GM19035 (cell line): ENCODE data around the gene KRTAP5-6.
"Not testable (repeated sequence)": the region's sequence is repeated elsewhere in the genome, so short reads cannot be mapped to it uniquely, and the experiment has no call there.

ENCODE experiments used
- ATAC-seq: cut with Tn5 transposase; IDR thresholded peaks from one replicate; pipeline ENCODE4 v1.9.1; 2021; ENCODE audit not compliant: unreplicated experiment

KRTAP5-6 gene

DNA sequence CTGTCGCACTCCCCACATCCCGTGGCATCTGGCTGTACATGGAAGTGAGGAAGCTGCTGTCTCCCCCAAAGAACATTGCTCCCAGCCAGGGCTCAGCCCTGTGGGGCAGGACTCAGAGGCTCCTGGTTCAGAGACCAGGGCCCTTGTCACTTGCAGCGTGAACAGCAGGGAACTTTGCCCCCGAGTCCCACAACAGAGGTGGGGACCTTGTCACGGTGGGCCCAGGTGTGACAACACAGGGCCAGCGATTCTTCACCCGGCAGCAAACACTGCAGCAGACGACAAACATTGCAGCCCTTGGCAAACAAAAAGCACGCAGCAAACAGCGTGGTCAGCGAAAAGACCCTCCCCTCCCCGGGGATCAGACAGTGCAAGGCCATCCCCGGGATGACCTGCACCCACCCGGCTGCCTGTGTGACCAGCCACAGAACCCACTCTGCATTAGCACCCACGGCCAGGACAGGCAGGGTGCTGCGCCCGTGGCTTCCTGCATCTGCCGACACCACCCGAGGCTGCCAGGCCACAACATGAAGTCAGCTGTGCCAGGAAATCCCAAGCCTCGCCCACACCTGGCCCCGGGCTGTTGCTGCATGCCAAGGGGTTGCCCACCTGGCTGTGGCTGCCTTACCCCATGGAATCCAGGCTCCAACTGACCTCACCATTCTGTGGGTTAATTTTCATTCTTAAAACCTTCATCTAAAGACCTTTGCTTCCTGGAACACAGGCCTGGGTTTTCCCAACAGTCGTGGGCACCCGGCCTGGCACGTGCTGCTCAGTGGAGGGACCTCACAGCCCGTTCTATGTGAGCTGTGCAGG is 35.3 kb upstream of the KRTAP5-6 start:
- not testable (repeated sequence) for ATAC-seq

DNA sequence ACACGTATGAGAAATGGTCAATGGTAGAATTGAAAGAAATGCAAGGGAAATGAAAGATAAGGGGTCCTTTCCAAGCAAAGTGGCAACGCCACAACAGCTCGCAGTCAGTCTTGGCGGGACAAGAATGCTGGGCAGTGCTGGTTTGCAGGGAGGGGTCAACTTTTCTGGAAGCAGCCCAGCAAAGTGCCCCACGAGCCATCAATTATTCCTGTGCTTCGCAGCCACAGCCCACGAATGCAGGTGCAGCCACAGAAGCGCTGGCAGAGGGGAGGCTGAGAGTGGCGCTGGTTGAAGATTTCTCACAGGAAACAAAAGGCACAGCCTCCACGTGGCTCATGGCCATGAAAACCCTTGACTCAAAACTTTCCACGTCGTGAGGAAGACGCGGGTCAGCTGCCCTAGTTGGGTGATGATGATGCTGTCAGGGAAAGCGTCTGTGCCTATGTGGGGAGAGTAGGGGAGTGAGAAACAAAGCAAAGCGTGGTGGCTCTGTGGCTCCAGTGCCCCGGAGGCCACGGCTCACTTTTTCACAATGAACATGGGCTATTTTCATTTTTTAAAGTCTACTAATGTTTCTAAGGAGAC is 34.2 kb upstream of the KRTAP5-6 start:
- not testable (repeated sequence) for ATAC-seq

GRCh38 chr11:1665313-1665712 is 31.7 kb upstream of the KRTAP5-6 start:
- no peak for ATAC-seq

DNA sequence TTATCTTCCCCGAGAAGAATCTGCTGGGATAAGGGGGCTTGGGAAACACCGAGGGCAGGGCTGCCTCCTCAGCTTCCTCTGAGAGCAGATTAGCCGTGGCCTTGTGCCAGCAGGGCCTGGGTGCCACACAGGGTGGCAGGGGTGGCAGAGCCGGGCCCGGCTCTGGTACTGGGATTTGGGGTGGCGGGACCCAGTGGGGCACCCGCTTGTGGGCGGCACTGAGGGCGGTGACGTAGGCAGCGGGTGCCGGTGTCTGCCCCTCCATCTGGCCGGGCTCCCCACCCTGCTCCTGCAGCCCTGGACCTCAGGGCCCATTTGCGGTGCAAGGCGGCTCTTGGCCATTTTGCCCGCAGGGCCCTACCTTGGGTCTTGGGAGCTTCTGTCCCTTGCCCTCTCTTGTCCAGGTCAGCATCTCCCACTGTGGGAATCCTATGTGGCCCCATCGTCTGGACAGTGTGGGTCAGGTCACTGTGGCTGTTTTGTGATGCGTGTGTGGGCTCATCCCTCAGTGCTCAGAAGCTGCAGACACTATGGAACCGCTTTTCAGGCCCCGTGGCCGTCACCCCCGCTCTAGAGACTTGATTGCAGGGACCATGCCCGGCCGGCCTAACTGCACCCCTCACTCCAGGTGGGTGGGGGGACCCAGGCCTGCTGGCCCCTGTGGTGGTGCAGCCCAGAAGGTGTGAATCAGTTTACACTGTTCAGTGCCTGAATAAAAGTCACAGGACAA is 29.7 kb upstream of the KRTAP5-6 start:
- no peak for ATAC-seq

DNA sequence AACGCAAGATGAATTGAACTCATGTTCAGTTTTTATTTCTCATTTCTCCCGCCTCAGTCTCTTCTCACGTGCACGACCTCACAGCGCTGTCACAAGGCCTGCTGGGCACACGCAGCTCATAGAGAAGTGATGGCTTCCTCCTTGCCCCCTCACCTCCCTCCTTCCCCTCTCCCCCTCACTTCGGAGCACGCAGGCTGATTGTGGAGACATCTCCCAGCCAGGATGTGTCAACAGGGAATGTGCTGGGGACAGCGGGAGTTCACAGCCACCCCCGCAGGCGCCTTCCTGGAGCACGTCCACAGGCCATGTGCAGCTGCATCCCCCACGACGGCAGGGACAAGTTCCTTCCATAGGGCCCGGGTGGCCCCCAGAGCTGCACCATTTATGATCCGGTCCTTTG is 29.1 kb upstream of the KRTAP5-6 start:
- ATAC-seq, result no peak

GRCh38 chr11:1668911-1669473 is 28.0 kb upstream of the KRTAP5-6 start:
- no peak for ATAC-seq

DNA sequence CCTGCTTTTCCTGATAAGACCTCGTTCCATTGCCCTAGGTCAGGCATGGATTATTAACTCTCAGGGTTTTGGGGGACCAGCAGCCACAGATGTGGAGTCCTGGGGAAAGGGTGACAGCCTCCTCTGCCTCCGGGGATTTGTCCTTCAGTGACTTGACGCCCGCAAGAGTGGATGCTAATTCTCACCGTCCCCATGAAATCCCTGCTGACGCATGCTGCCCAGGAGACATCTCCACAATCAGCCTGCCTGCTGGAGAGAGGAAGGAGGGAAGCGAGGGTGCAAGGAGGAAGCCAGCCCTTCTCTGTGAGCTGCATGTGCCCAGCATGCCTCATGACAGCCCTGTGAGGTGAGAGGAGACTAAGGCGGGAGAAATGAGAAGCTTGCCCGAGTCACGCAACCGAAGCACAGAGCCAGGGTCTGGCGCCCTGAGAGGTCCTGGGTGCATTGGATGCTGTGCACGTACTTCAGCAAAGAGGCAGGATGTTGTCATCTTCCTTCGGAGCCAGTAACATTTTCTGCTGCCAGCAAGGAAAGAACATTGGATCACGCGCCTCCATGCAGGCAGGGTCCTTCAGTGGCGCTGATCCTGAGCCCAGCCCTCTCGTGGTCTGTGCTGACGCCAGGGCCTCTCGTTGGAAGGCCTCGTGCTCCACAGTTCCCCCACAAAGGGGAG is 27.3 kb upstream of the KRTAP5-6 start:
- ATAC-seq, result no peak

DNA sequence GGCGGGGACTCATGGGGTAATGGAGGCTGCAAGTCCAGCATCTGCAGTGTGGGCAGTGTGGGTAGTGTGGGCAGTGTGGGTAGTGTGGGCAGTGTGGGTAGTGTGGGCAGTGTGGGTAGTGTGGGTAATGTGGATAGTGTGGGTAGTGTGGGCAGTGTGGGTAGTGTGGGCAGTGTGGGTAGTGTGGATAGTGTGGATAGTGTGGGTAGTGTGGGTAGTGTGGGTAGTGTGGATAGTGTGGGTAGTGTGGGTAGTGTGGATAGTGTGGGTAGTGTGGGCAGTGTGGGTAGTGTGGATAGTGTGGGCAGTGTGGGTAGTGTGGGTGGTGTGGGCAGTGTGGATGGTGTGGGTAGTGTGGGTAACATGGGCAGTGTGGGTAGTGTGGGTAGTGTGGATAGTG is 26.5 kb upstream of the KRTAP5-6 start:
- not testable (repeated sequence) for ATAC-seq

DNA sequence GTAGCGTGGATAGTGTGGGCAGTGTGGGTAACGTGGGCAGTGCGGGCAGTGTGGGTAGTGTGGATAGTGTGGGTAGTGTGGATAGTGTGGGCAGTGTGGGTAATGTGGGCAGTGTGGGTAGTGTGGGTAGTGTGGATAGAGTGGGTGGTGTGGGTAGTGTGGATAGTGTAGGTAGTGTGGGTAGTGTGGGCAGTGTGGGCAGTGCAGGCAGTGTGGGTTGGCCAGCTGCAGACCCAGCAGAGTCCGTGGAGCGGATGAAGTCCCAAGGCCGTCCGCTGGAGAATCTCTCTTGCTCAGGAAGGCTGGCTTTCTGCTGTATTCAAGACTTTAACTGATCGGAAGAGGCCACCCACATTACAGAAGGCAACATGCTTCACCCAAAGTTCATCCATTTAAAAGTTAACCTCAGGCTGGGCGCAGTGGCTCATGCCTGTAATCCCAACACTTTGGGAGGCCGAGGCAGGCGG is 26.1 kb upstream of the KRTAP5-6 start:
- ATAC-seq, result no peak

- ATAC-seq, result no peak
Observed at GRCh38 chr11:1671658-1672057, 25.3 kb upstream of the KRTAP5-6 start.

- no peak for ATAC-seq
Observed at GRCh38 chr11:1672613-1673350, 24.2 kb upstream of the KRTAP5-6 start.

GRCh38 chr11:1673446-1674172 is 23.4 kb upstream of the KRTAP5-6 start:
- no peak for ATAC-seq

GRCh38 chr11:1674173-1675131 is 22.5 kb upstream of the KRTAP5-6 start:
- ATAC-seq, result no peak

- ATAC-seq, result no peak
Observed at GRCh38 chr11:1675536-1676228, 21.3 kb upstream of the KRTAP5-6 start.

DNA sequence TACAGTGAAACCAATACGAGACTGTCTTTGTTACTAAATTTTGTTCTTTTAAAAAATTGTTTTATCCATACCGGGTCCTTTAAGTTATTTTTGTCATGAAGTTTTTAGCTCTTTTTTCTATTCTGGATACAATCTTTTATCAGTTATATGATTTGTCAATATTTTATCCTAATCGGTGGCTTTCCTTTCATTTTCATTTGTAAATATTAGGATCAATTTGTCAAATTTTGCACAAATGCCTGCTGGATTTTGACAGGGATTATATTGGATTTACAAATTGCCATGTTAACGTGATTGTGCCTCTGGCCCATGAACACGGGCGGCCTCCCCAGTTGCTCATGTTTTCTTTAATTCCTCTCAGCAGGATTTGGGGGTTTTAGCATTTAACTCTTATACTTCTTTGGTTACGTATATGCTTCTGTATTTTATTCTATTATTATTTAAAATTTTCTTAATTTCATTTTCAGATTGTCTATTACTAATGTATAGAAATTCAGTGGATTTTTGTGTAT is 20.7 kb upstream of the KRTAP5-6 start:
- ATAC-seq, result no peak

DNA sequence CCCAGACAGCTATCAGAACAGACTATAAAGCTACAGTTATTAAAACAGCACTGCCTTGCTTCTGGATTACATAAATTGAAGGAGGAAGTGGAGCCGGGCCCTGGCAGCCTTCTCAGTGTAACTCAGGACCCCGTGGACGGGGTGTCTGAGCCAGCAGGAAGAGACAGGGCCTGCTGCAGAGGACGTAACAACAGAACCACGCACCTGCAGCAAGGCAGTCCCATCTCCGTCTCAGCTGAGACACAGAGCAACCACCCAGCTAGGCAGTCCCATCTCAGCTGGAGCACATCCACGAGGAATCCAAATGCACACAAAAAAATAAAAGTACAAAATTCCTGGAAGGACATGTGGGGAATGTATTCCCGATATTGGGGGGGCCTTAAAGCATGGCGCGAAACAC is 17.1 kb upstream of the KRTAP5-6 start:
- no peak for ATAC-seq

DNA sequence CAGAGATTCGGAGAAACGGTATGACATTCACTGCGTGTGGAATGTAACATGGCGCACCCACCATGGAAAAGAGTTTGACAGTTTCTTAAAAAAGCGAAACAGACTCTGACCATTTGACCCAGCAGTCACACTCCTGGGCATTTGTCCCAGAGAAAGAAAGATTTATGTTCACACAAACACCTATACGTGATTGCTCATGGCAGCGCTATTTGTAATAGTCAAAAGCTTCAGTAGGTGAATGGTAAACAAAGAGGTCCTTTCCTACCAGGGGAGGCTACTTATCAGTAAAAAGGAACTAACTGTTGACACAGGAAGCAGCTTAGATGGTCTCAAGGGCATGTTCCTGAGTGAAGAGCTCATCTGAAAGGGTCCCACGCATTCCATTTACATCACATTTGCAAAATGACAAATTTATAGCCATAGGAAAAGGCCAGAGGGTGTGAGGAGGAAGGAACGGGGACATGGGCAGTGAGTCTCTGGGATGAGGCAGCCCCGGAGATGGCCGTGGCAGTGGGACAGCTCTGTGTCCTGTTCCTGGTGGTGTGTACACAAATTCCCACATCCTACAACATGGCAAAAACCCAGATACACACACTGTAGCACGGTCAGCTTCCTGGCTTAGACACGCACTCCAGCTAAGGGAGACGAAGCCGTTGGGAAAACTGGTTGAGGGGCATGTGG is 14.6 kb upstream of the KRTAP5-6 start:
- ATAC-seq, result no peak
